Mesendoderm (in vitro differentiated cells): ENCODE measurements around the gene NFATC1.

Experiments
- DNase-seq: peaks from one replicate; pipeline ENCODE4 v3.0.0; 2013
- H2AK5ac ChIP-seq: 2 replicates; pipeline ENCODE4 v1.6.1; 2013; ENCODE audit warnings: low read length, inconsistent platforms
- H2BK120ac ChIP-seq: 2 replicates; pipeline ENCODE4 v1.6.1; 2013; ENCODE audit warnings: low read depth, mild to moderate bottlenecking, low read length, moderate library complexity, mixed read lengths
- H2BK15ac ChIP-seq: replicated peaks from 2 replicates; pipeline ENCODE4 v1.6.1; 2013; ENCODE audit warnings: low read depth, mild to moderate bottlenecking, moderate library complexity
- H2BK5ac ChIP-seq: 2 replicates; pipeline ENCODE4 v1.6.1; 2013; ENCODE audit warnings: low read length, inconsistent platforms
- H3K18ac ChIP-seq: 2 replicates; pipeline ENCODE4 v1.6.1; 2013; ENCODE audit warnings: mild to moderate bottlenecking, low read length, mixed read lengths
- H3K23ac ChIP-seq: one replicate; pipeline ENCODE4 v1.6.1; 2013; ENCODE audit warnings: low read length
- H3K27ac ChIP-seq: 2 replicates; pipeline ENCODE4 v1.5.1; 2013; ENCODE audit warnings: low read depth, mild to moderate bottlenecking, inconsistent platforms, low read length, moderate library complexity
- H3K27me3 ChIP-seq: 2 replicates; pipeline ENCODE4 v1.6.1; 2013; ENCODE audit warnings: low read length, control low read depth, mild to moderate bottlenecking, inconsistent platforms; ENCODE audit not compliant: insufficient read depth, poor library complexity
- H3K36me3 ChIP-seq: 2 replicates; pipeline ENCODE4 v1.6.1; 2013; ENCODE audit warnings: low read length, inconsistent platforms; ENCODE audit not compliant: control insufficient read depth, insufficient read depth
- H3K4ac ChIP-seq: one replicate; pipeline ENCODE4 v1.6.1; 2013; ENCODE audit warnings: low read depth, mild to moderate bottlenecking, low read length, moderate library complexity
- H3K4me1 ChIP-seq: 2 replicates; pipeline ENCODE4 v1.6.1; 2013; ENCODE audit warnings: low read depth, low read length, inconsistent platforms; ENCODE audit not compliant: control insufficient read depth
- H3K4me2 ChIP-seq: 2 replicates; pipeline ENCODE4 v1.6.1; 2013; ENCODE audit warnings: low read length
- H3K4me3 ChIP-seq: 2 replicates; pipeline ENCODE4 v1.5.1; 2013; ENCODE audit warnings: mild to moderate bottlenecking, low read length
- H3K56ac ChIP-seq: one replicate; pipeline ENCODE4 v1.6.1; 2013; ENCODE audit warnings: low read length
- H3K79me1 ChIP-seq: 2 replicates; pipeline ENCODE4 v1.6.1; 2013; ENCODE audit warnings: low read length, inconsistent platforms
- H3K79me2 ChIP-seq: 2 replicates; pipeline ENCODE4 v1.6.1; 2013; ENCODE audit warnings: mild to moderate bottlenecking, low read length; ENCODE audit not compliant: control insufficient read depth, insufficient read depth
- H3K9ac ChIP-seq: 2 replicates; pipeline ENCODE4 v1.6.1; 2013; ENCODE audit warnings: low read length, inconsistent platforms
- H4K5ac ChIP-seq: one replicate; pipeline ENCODE4 v1.6.1; 2013; ENCODE audit warnings: low read length
- H4K8ac ChIP-seq: one replicate; pipeline ENCODE4 v1.6.1; 2013; ENCODE audit warnings: low read depth, mild to moderate bottlenecking, control low read depth, low read length, moderate library complexity
- WGBS: extraction: QIAGEN DNeasy Blood & Tissue Kit; methylation state at CpG from one replicate; pipeline ENCODE4 v1.1.7; 2013; ENCODE audit warnings: low lambda C conversion rate, missing lambda C conversion rate; ENCODE audit not compliant: insufficient coverage; ENCODE audit errors: extremely low coverage; 5-methylcytosine and 5-hydroxymethylcytosine counted together

Gene NFATC1

DNA sequence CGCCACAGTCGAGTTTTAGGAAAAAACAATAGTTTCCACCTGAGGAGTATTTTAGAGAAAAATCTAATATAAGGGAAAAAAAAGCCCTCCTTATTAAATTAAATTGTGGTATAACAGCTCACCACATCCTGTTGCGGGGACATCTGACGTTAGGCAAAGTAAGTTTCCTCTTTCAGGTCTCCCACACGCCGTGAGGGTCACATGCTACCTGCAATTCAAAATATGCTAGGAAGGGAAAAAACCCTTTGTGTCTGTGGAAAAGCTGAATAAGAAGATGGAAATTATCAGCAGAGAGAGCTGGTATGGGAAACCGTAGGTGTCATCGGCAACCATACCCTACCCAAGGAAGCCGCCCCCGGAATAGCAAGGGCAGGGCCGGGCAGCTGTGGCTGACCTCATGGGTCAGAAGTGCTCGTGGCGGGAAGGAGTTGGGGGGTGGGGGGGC is 128.0 kb downstream of the NFATC1 start:
- H3K36me3 ChIP-seq, result no peaks in the 10 kb centered on the region
- no peak overlapping the region for H2BK15ac ChIP-seq
- H3K79me1 ChIP-seq, result no peaks in the 10 kb centered on the region
- H2BK5ac ChIP-seq, result no peak overlapping the region
- no peaks in the 10 kb centered on the region for H3K27me3 ChIP-seq
- no peak overlapping the region for H3K27ac ChIP-seq
- no peak overlapping the region for H3K56ac ChIP-seq
- H3K18ac ChIP-seq, result no peak overlapping the region
- no peaks in the 10 kb centered on the region for H3K4me1 ChIP-seq
- H3K9ac ChIP-seq, result no peak overlapping the region
- no peak overlapping the region for H2AK5ac ChIP-seq
- no CpG with 5 or more reads among the region's 13 CpGs for WGBS
- no peak overlapping the region for H3K4ac ChIP-seq
- no peak overlapping the region for H3K4me2 ChIP-seq
- no peak overlapping the region for H2BK120ac ChIP-seq
- H3K23ac ChIP-seq, result no peak overlapping the region
- H4K5ac ChIP-seq, result no peak overlapping the region
- no peak for DNase-seq
- no peak overlapping the region for H3K4me3 ChIP-seq
- H4K8ac ChIP-seq, result no peak overlapping the region
- no peaks in the 10 kb centered on the region for H3K79me2 ChIP-seq

- no peak overlapping the region for H3K27ac ChIP-seq
- H2BK120ac ChIP-seq, result no peak overlapping the region
- no peak overlapping the region for H3K23ac ChIP-seq
- WGBS, result no CpG with 5 or more reads among the region's 63 CpGs
- H3K4me1 ChIP-seq, result no peaks in the 10 kb centered on the region
- no peak overlapping the region for H3K18ac ChIP-seq
- H3K27me3 ChIP-seq, result no peaks in the 10 kb centered on the region
- no peak for DNase-seq
- H3K4me3 ChIP-seq, result no peak overlapping the region
- no peaks in the 10 kb centered on the region for H3K79me1 ChIP-seq
- no peak overlapping the region for H2AK5ac ChIP-seq
- peak overlapping the region; percentile 42 for H3K56ac ChIP-seq
- H3K4me2 ChIP-seq, result no peak overlapping the region
- no peaks in the 10 kb centered on the region for H3K36me3 ChIP-seq
- no peak overlapping the region for H2BK15ac ChIP-seq
- H4K8ac ChIP-seq, result no peak overlapping the region
- H4K5ac ChIP-seq, result no peak overlapping the region
- H3K79me2 ChIP-seq, result no peaks in the 10 kb centered on the region
- no peak overlapping the region for H2BK5ac ChIP-seq
- H3K4ac ChIP-seq, result no peak overlapping the region
- H3K9ac ChIP-seq, result no peak overlapping the region
Measured at GRCh38 chr18:79524181-79525078, 128.7 kb downstream of the NFATC1 start.

- no peak overlapping the region for H3K23ac ChIP-seq
- no peak overlapping the region for H2AK5ac ChIP-seq
- no peak overlapping the region for H2BK120ac ChIP-seq
- H3K27me3 ChIP-seq, result no peaks in the 10 kb centered on the region
- no peak overlapping the region for H3K9ac ChIP-seq
- H3K36me3 ChIP-seq, result no peaks in the 10 kb centered on the region
- no peak overlapping the region for H3K18ac ChIP-seq
- no peaks in the 10 kb centered on the region for H3K79me2 ChIP-seq
- H3K4ac ChIP-seq, result peak overlapping the region; percentile 44
- no peak overlapping the region for H3K4me2 ChIP-seq
- H3K56ac ChIP-seq, result peak overlapping the region; percentile 60
- H2BK15ac ChIP-seq, result no peak overlapping the region
- no peaks in the 10 kb centered on the region for H3K79me1 ChIP-seq
- H3K4me1 ChIP-seq, result no peaks in the 10 kb centered on the region
- H4K5ac ChIP-seq, result no peak overlapping the region
- DNase-seq, result no peak
- H3K27ac ChIP-seq, result no peak overlapping the region
- no peak overlapping the region for H2BK5ac ChIP-seq
- no peak overlapping the region for H4K8ac ChIP-seq
- H3K4me3 ChIP-seq, result no peak overlapping the region
- no CpG with 5 or more reads among the region's 39 CpGs for WGBS
Measured at GRCh38 chr18:79525556-79526467, 130.1 kb downstream of the NFATC1 start.

- no peaks in the 10 kb centered on the region for H3K27me3 ChIP-seq
- no peak overlapping the region for H3K18ac ChIP-seq
- H2BK120ac ChIP-seq, result no peak overlapping the region
- peak overlapping the region; percentile 60 for H3K56ac ChIP-seq
- WGBS, result no CpG with 5 or more reads among the region's 44 CpGs
- no peaks in the 10 kb centered on the region for H3K79me2 ChIP-seq
- DNase-seq, result no peak
- H3K9ac ChIP-seq, result no peak overlapping the region
- H3K4ac ChIP-seq, result no peak overlapping the region
- H3K27ac ChIP-seq, result no peak overlapping the region
- H2BK15ac ChIP-seq, result no peak overlapping the region
- H3K79me1 ChIP-seq, result no peaks in the 10 kb centered on the region
- no peak overlapping the region for H4K5ac ChIP-seq
- no peak overlapping the region for H2AK5ac ChIP-seq
- H4K8ac ChIP-seq, result no peak overlapping the region
- no peak overlapping the region for H3K23ac ChIP-seq
- H2BK5ac ChIP-seq, result no peak overlapping the region
- no peak overlapping the region for H3K4me3 ChIP-seq
- no peak overlapping the region for H3K4me2 ChIP-seq
- no peaks in the 10 kb centered on the region for H3K36me3 ChIP-seq
- H3K4me1 ChIP-seq, result no peaks in the 10 kb centered on the region
Measured at GRCh38 chr18:79526468-79527460, 131.0 kb downstream of the NFATC1 start.

DNA sequence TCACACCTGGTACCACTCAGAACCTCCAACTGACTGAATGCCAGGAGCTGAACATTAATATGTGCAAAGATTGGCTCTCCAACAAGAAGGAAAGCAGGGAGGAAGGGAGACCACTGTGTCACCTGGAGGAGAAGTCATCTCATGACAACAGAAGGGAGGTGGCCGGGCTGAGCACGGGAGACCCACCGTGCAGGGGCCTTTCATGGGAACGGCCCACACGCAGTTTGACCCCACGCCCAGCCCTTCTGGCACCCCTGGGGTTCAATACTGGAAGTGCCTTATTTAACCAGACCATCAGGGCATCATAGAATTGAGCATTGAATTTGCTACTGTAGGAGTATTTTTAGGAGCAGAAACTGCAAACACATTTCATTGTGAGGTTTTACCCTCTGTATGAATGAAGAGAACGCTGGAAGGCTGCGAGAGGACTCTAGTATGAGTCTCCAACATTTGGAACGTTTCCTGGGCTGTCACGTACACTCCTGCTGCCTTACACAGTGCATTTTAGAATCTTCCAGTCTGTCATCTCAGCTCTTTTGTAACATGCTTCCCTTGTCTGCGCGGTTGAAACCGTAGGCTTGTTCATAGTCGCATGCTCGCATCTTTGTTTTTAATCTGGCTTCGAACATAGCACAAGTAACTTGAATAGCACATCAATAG is 132.1 kb downstream of the NFATC1 start:
- H3K36me3 ChIP-seq, result no peaks in the 10 kb centered on the region
- no peak overlapping the region for H4K8ac ChIP-seq
- H2AK5ac ChIP-seq, result no peak overlapping the region
- no peak overlapping the region for H3K4me3 ChIP-seq
- no peaks in the 10 kb centered on the region for H3K79me1 ChIP-seq
- no peak overlapping the region for H2BK120ac ChIP-seq
- DNase-seq, result no peak
- no peak overlapping the region for H3K4ac ChIP-seq
- WGBS, result no CpG with 5 or more reads among the region's 16 CpGs
- H3K56ac ChIP-seq, result no peak overlapping the region
- no peak overlapping the region for H2BK15ac ChIP-seq
- H3K18ac ChIP-seq, result no peak overlapping the region
- no peak overlapping the region for H2BK5ac ChIP-seq
- no peak overlapping the region for H3K23ac ChIP-seq
- H3K4me1 ChIP-seq, result no peaks in the 10 kb centered on the region
- no peaks in the 10 kb centered on the region for H3K79me2 ChIP-seq
- H3K9ac ChIP-seq, result no peak overlapping the region
- no peak overlapping the region for H4K5ac ChIP-seq
- no peaks in the 10 kb centered on the region for H3K27me3 ChIP-seq
- H3K27ac ChIP-seq, result no peak overlapping the region
- H3K4me2 ChIP-seq, result no peak overlapping the region
